Fibroblast of mammary gland (primary cell): ENCODE data around the gene AGRN.
A peak's percentile ranks its signal among the peaks of the same experiment; 100 is the strongest.
"Not testable (repeated sequence)": the region's sequence is repeated elsewhere in the genome, so short reads cannot be mapped to it uniquely, and the experiment has no call there.

Experiments
- DNase-seq: peaks from one replicate; pipeline ENCODE4 v3.0.0-alpha.2; 2010; ENCODE audit warnings: low read depth
- H3K4me3 ChIP-seq: 2 replicates; pipeline ENCODE4 v1.5.1; 2011; ENCODE audit warnings: low read depth, mild to moderate bottlenecking, low read length, moderate library complexity; ENCODE audit not compliant: control insufficient read depth
- TF ChIP-seq, protein P1 (sequence below): conservative IDR thresholded peaks from 2 replicates; pipeline ENCODE4 v1.5.1; 2011; ENCODE audit warnings: low read depth, low read length, inconsistent platforms; ENCODE audit not compliant: control insufficient read depth, insufficient read depth

AGRN gene

GRCh38 chr1:1005774-1006304 lies 14.1 kb upstream of the AGRN start:
- no peak overlapping the region for H3K4me3 ChIP-seq
- TF ChIP-seq, protein P1, sequence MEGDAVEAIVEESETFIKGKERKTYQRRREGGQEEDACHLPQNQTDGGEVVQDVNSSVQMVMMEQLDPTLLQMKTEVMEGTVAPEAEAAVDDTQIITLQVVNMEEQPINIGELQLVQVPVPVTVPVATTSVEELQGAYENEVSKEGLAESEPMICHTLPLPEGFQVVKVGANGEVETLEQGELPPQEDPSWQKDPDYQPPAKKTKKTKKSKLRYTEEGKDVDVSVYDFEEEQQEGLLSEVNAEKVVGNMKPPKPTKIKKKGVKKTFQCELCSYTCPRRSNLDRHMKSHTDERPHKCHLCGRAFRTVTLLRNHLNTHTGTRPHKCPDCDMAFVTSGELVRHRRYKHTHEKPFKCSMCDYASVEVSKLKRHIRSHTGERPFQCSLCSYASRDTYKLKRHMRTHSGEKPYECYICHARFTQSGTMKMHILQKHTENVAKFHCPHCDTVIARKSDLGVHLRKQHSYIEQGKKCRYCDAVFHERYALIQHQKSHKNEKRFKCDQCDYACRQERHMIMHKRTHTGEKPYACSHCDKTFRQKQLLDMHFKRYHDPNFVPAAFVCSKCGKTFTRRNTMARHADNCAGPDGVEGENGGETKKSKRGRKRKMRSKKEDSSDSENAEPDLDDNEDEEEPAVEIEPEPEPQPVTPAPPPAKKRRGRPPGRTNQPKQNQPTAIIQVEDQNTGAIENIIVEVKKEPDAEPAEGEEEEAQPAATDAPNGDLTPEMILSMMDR, result no peak
- DNase-seq, result no peak

- H3K4me3 ChIP-seq, result no peak overlapping the region
- TF ChIP-seq, protein P1, result no peak
- no peak for DNase-seq
Observed at GRCh38 chr1:1006305-1007159, 13.4 kb upstream of the AGRN start.

DNA sequence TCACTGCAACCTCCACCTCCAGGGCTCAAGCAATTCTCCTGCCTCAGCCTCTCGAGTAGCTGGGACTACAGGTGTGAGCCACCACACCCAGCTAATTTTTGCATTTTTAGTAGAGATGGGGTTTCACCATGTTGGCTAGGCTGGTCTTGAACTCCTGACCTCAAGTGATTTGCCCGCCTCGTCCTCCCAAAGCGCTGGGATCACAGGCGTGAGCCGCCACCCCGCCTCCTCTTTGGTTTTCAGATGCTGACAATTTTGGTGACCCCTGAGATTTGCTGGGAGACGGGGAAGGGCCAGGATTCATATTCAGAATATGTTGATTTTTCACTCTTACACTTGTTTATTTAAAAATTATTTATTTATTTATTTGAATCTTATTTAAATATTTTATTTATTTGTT lies 9.8 kb upstream of the AGRN start:
- DNase-seq, H3K4me3 ChIP-seq: not testable (repeated sequence)

GRCh38 chr1:1011396-1011949 lies 8.4 kb upstream of the AGRN start:
- no peak overlapping the region for H3K4me3 ChIP-seq
- no peak for DNase-seq
- TF ChIP-seq, protein P1, result no peak

DNA sequence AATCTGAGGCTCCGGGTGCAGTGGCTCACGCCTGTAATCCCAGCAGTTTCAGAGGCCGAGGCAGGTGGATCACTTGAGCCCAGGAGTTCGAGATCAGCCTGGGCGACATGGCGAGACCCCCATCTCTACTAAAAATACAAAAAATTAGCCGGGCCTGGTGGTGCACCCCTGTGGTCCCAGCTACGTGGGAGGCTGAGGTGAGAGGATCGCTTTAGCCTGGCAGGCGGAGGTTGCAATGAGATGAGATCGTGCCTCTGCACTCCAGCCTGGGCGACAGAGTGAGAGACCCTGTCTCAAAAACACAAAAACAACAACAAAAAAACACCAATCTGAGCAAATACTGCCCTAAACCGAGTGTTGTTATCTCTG lies 7.2 kb upstream of the AGRN start:
- peak overlapping the region; percentile 73 for H3K4me3 ChIP-seq
- not testable (repeated sequence) for DNase-seq

DNA sequence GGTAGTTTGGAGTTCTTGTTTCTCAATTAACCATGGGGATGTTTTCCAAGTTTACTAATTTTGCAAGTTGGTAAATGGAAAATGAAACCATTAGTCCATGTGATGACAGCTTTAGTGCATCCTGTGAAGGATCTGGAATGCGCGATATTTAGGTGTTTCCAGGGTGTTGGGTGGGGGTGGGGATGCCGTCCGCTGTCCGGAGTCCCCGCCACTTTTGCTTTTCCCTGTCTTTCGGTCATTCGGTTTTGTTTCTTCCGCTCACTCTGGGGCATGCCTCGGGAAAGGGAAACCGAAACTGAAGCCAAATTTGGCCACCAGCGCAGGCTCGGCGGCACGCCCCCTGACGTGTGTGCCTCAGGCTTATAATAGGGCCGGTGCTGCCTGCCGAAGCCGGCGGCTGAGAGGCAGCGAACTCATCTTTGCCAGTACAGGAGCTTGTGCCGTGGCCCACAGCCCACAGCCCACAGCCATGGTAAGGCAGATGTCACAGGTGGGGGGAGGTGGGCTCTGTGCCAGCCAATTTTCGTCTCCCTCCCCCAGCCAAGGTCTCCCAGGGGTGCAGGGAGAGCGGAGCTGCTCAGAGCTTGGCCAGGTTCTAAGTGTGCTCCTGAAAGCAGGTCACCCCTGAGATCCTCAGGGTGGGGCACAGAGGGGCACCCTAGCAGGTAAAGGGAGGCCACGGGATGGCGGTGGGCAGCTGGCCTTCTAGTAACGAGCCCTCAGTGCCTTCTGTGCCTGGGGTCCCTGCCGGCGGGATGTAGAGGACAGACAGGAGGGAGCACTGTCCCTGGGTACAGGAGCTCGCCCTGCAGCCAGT lies 6.6 kb upstream of the AGRN start, which contains the start of gene ISG15:
TSS of gene ISG15 (plus strand) at position 393 of the 817 bp plus-strand sequence. CDS start at position 470, 77 bp downstream.
- H3K4me3 ChIP-seq, result peak within 1 kb of the TSS; percentile 73
- TF ChIP-seq, protein P1, result no peak
- DNase-seq, result peak; percentile 83

DNA sequence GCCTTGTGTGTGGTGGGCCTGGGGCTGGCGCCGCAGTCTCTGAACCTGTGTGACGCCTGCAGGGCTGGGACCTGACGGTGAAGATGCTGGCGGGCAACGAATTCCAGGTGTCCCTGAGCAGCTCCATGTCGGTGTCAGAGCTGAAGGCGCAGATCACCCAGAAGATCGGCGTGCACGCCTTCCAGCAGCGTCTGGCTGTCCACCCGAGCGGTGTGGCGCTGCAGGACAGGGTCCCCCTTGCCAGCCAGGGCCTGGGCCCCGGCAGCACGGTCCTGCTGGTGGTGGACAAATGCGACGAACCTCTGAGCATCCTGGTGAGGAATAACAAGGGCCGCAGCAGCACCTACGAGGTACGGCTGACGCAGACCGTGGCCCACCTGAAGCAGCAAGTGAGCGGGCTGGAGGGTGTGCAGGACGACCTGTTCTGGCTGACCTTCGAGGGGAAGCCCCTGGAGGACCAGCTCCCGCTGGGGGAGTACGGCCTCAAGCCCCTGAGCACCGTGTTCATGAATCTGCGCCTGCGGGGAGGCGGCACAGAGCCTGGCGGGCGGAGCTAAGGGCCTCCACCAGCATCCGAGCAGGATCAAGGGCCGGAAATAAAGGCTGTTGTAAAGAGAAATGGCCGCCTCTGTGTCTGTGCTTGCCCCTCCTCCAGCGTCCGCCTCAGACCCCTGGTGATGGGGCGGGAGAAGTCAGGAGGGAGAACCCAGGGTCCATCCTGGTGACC lies 5.8 kb upstream of the AGRN start:
- H3K4me3 ChIP-seq, result peak overlapping the region; percentile 73
- peak; percentile 28 for DNase-seq
- TF ChIP-seq, protein P1, result no peak
